GM23338 (cell line): ENCODE measurements around the gene ZYG11B. TPM values are rescaled to one million over a fixed set of nuclear protein-coding genes. Genes with fewer than 3 reads are reported as not detected.

Experiments
- ATAC-seq: fragments of 200-7000 bp; cut with Tn5 transposase; 3 replicates; pipeline ENCODE4 v1.9.1; 2020
- DNase-seq: peaks from one replicate; pipeline ENCODE4 v3.0.0-alpha.2; 2015; ENCODE audit warnings: low spot score
- H2AFZ ChIP-seq: fragments of 200-600 bp; sonication (generic); 2 replicates; pipeline ENCODE4 v1.8.0; 2016; ENCODE audit warnings: antibody characterized with exemption, mild to moderate bottlenecking, moderate library complexity
- H3F3A ChIP-seq: fragments of 200-600 bp; sonication (generic); replicated peaks from 2 replicates; pipeline ENCODE4 v1.8.0; 2017; ENCODE audit warnings: antibody characterized with exemption, mixed run types, low read depth
- H3K27ac ChIP-seq: fragments of 200-600 bp; sonication (generic); 2 replicates; pipeline ENCODE4 v1.6.1; 2016; ENCODE audit warnings: low read depth
- H3K27me3 ChIP-seq: fragments of 200-600 bp; sonication (generic); 2 replicates; pipeline ENCODE4 v1.8.0; 2016; ENCODE audit warnings: mild to moderate bottlenecking, mixed run types, moderate library complexity; ENCODE audit not compliant: insufficient read depth
- H3K36me3 ChIP-seq: fragments of 200-600 bp; sonication (generic); 2 replicates; pipeline ENCODE4 v1.8.0; 2016; ENCODE audit warnings: mild to moderate bottlenecking; ENCODE audit not compliant: insufficient read depth
- H3K4me1 ChIP-seq: fragments of 200-600 bp; sonication (generic); 2 replicates; pipeline ENCODE4 v1.8.0; 2016; ENCODE audit warnings: mild to moderate bottlenecking, moderate library complexity; ENCODE audit not compliant: insufficient read depth
- H3K4me2 ChIP-seq: fragments of 200-600 bp; sonication (generic); 2 replicates; pipeline ENCODE4 v1.7.1; 2017; ENCODE audit warnings: mixed run types
- H3K4me3 ChIP-seq: fragments of 200-600 bp; sonication (generic); 2 replicates; pipeline ENCODE4 v1.6.1; 2016; ENCODE audit warnings: mixed run types
- H3K79me2 ChIP-seq: fragments of 200-600 bp; sonication (generic); replicated peaks from 2 replicates; pipeline ENCODE4 v1.8.0; 2017; ENCODE audit warnings: mild to moderate bottlenecking; ENCODE audit not compliant: insufficient read depth
- H3K9me2 ChIP-seq: fragments of 200-600 bp; sonication (generic); 2 replicates; pipeline ENCODE4 v1.8.0; 2017; ENCODE audit not compliant: insufficient read depth
- H4K20me1 ChIP-seq: fragments of 200-600 bp; sonication (generic); replicated peaks from 2 replicates; pipeline ENCODE4 v1.8.0; 2017; ENCODE audit warnings: mild to moderate bottlenecking; ENCODE audit not compliant: insufficient read depth
- H3K27ac Mint-ChIP-seq: 2 replicates; pipeline ENCODE4 v1.8.0; 2020; ENCODE audit warnings: inconsistent platforms, mild to moderate bottlenecking, moderate library complexity, mixed read lengths
- H3K27me3 Mint-ChIP-seq: 3 replicates; pipeline ENCODE4 v1.8.0; 2022; ENCODE audit warnings: low read depth, mild to moderate bottlenecking, moderate library complexity, mixed read lengths, inconsistent platforms; ENCODE audit not compliant: insufficient read depth, poor library complexity
- H3K36me3 Mint-ChIP-seq: 3 replicates; pipeline ENCODE4 v1.8.0; 2021; ENCODE audit warnings: low read depth, mild to moderate bottlenecking, inconsistent platforms, moderate library complexity, mixed read lengths
- H3K4me1 Mint-ChIP-seq: 3 replicates; pipeline ENCODE4 v1.8.0; 2020; ENCODE audit warnings: mild to moderate bottlenecking, inconsistent platforms, mixed read lengths
- H3K4me3 Mint-ChIP-seq: 3 replicates; pipeline ENCODE4 v1.8.0; 2021; ENCODE audit warnings: moderate library complexity, mild to moderate bottlenecking, inconsistent platforms, mixed read lengths
- H3K9me3 Mint-ChIP-seq: 3 replicates; pipeline ENCODE4 v1.8.0; 2020; ENCODE audit warnings: moderate library complexity, mild to moderate bottlenecking, inconsistent platforms, mixed read lengths
- CREB1 ChIP-seq: fragments of 250-450 bp; sonication (Bioruptor Pico); IDR thresholded peaks from 2 replicates; pipeline ENCODE4 v1.5.0; 2020; ENCODE audit warnings: low read depth, mild to moderate bottlenecking, moderate library complexity
- CTCF ChIP-seq, 2 experiments: fragments of 200-600 bp in 1 of 2; sonication (generic) in 1 of 2; conservative IDR thresholded peaks; 2 replicates each; pipeline versions ENCODE4 v1.5.1 to v1.6.1; 2016 to 2017; ENCODE audit warnings: antibody characterized with exemption in 2 of 2, low read depth in 2 of 2, mild to moderate bottlenecking in 2 of 2, moderate library complexity in 1 of 2
- ETS1 ChIP-seq: IDR thresholded peaks from 2 replicates; pipeline ENCODE4 v1.6.1; 2016; ENCODE audit warnings: antibody characterized with exemption
- EZH2 ChIP-seq: fragments of 200-600 bp; sonication (generic); IDR thresholded peaks from one replicate; pipeline ENCODE4 v1.8.0; 2017; ENCODE audit warnings: antibody characterized with exemption, mild to moderate bottlenecking, low read depth; ENCODE audit not compliant: unreplicated experiment
- EZH2phosphoT487 ChIP-seq: fragments of 200-600 bp; sonication (generic); IDR thresholded peaks from one replicate; pipeline ENCODE4 v1.8.1; 2018; ENCODE audit warnings: antibody characterized with exemption; ENCODE audit not compliant: unreplicated experiment
- JUNB ChIP-seq: IDR thresholded peaks from one replicate; pipeline ENCODE4 v1.6.1; 2016; ENCODE audit warnings: antibody characterized with exemption; ENCODE audit not compliant: unreplicated experiment
- NANOG ChIP-seq: IDR thresholded peaks from 2 replicates; pipeline ENCODE4 v1.6.1; 2016; ENCODE audit warnings: antibody characterized with exemption, borderline replicate concordance
- POLR2AphosphoS5 ChIP-seq: IDR thresholded peaks from 2 replicates; pipeline ENCODE4 v1.6.1; 2016; ENCODE audit warnings: antibody characterized with exemption, low read depth
- REST ChIP-seq: IDR thresholded peaks from one replicate; pipeline ENCODE4 v1.6.1; 2018; ENCODE audit warnings: antibody characterized with exemption; ENCODE audit not compliant: unreplicated experiment
- STAT1 ChIP-seq: IDR thresholded peaks from one replicate; pipeline ENCODE4 v1.6.1; 2016; ENCODE audit warnings: antibody characterized with exemption; ENCODE audit not compliant: unreplicated experiment
- ZNF114 ChIP-seq: fragments of 250-450 bp; sonication (Bioruptor Pico); IDR thresholded peaks from 2 replicates; pipeline ENCODE4 v1.5.0; 2020; ENCODE audit warnings: mild to moderate bottlenecking, moderate library complexity
- ZNF331 ChIP-seq: fragments of 250-450 bp; sonication (Bioruptor Pico); IDR thresholded peaks from 2 replicates; pipeline ENCODE4 v1.5.0; 2020; ENCODE audit warnings: low read depth, mild to moderate bottlenecking, moderate library complexity
- ZNF462 ChIP-seq: fragments of 250-450 bp; sonication (Bioruptor Pico); IDR thresholded peaks from 2 replicates; pipeline ENCODE4 v1.5.0; 2020; ENCODE audit warnings: mild to moderate bottlenecking, moderate library complexity
- polyA plus RNA-seq: library from polyadenylated mRNA; unstranded; fragments of >200 nt; fragmentation: Nextera tagmentation; extraction: Ambion mirVana; gene quantifications from 2 replicates; pipeline ENCODE4 v1.2.1, GENCODE V29; 2016
- total RNA-seq: library from RNA; depleted of rRNA; stranded (reverse); fragments of >200 nt; shearing (Covaris generic); gene quantifications from 2 replicates; pipeline ENCODE4 v1.2.3, GENCODE V29; 2014

Gene ZYG11B
- total and polyA plus RNA-seq, 2 experiments from 2014 or later, result 7.8 to 42.3 TPM

GRCh38 chr1:52702886-52703787 lies 23.1 kb upstream of the ZYG11B start:
- peak; percentile 92 for ATAC-seq
- TF ChIP-seq REST (no peak), NANOG (no peak), CTCF (conservative IDR thresholded peaks at IDR 0.05; ENCODE audit: low read depth in 2 of 2) (no peak), JUNB (no peak), CREB1 (CRISPR knock-in tag) (peak; percentile 65; the same call in 1 of the 2 replicates), EZH2 (no peak), EZH2phosphoT487 (no peak), ZNF462 (CRISPR knock-in tag) (no peak), POLR2AphosphoS5 (peak; percentile 81), STAT1 (no peak), ZNF114 (CRISPR knock-in tag) (no peak), ETS1 (no peak), ZNF331 (CRISPR knock-in tag) (no peak)
- Histone ChIP-seq H3F3A (peaks cover 2% of the 10 kb centered on the region; the same call in 1 of the 2 replicates), H3K4me1 (peaks cover 11% of the 10 kb centered on the region), H2AFZ (peak overlapping the region; percentile 67), H3K4me2 (peak overlapping the region; percentile 83), H4K20me1 (no peaks in the 10 kb centered on the region), H3K9me2 (no peaks in the 10 kb centered on the region), H3K4me3 (peak overlapping the region; percentile 62), H3K36me3 (no peaks in the 10 kb centered on the region), H3K27ac (no peak overlapping the region), H3K27me3 (no peaks in the 10 kb centered on the region), H3K79me2 (no peaks in the 10 kb centered on the region)
- peak; percentile 98 for DNase-seq
- H3K4me3 Mint-ChIP-seq, result peak overlapping the region; percentile 86
- peaks cover 9% of the 10 kb centered on the region for H3K4me1 Mint-ChIP-seq
- peak overlapping the region; percentile 66; the same call in 1 of the 2 replicates for H3K27ac Mint-ChIP-seq
- H3K27me3 Mint-ChIP-seq, result peaks cover 11% of the 10 kb centered on the region
- H3K9me3 Mint-ChIP-seq, result peaks cover under 1% of the 10 kb centered on the region; the same call in 1 of the 3 replicates
- H3K36me3 Mint-ChIP-seq, result no peaks in the 10 kb centered on the region
